Osteoblast (primary cell): ENCODE measurements around the gene GPI. TPM values are rescaled to one million over a fixed set of nuclear protein-coding genes. Genes with fewer than 3 reads are reported as not detected.
A peak's percentile ranks its signal among the peaks of the same experiment; 100 is the strongest.

Source experiments
- DNase-seq: peaks from one replicate; pipeline ENCODE4 v3.0.0; 2011; ENCODE audit warnings: low spot score, mixed read lengths; ENCODE audit not compliant: insufficient read length; ENCODE audit errors: missing footprints
- H2AFZ ChIP-seq: 2 replicates; pipeline ENCODE4 v1.6.0; 2011; ENCODE audit warnings: mild to moderate bottlenecking, low read length
- H3K27ac ChIP-seq: 2 replicates; pipeline ENCODE4 v1.5.1; 2011; ENCODE audit warnings: mild to moderate bottlenecking, low read depth, low read length, moderate library complexity
- H3K27me3 ChIP-seq: 2 replicates; pipeline ENCODE4 v1.6.0; 2012; ENCODE audit warnings: mild to moderate bottlenecking, control low read depth, inconsistent platforms, low read length, moderate library complexity; ENCODE audit not compliant: insufficient read depth
- H3K36me3 ChIP-seq: 2 replicates; pipeline ENCODE4 v1.5.1; 2011; ENCODE audit warnings: mild to moderate bottlenecking, low read length, control low read depth, moderate library complexity; ENCODE audit not compliant: insufficient read depth
- H3K4me1 ChIP-seq: 2 replicates; pipeline ENCODE4 v1.5.1; 2011; ENCODE audit warnings: mild to moderate bottlenecking, low read length, control low read depth, moderate library complexity; ENCODE audit not compliant: insufficient read depth
- H3K4me2 ChIP-seq: 2 replicates; pipeline ENCODE4 v1.6.0; 2011; ENCODE audit warnings: mild to moderate bottlenecking, low read length; ENCODE audit not compliant: insufficient read depth
- H3K4me3 ChIP-seq: fragments of 200-600 bp; sonication (generic); 3 replicates; pipeline ENCODE4 v1.5.1; 2012; ENCODE audit warnings: mild to moderate bottlenecking, low read length, inconsistent platforms; ENCODE audit not compliant: insufficient read depth
- H3K79me2 ChIP-seq: 2 replicates; pipeline ENCODE4 v1.6.0; 2012; ENCODE audit warnings: mild to moderate bottlenecking, low read length, control low read depth, inconsistent platforms; ENCODE audit not compliant: insufficient read depth
- H3K9me3 ChIP-seq: 2 replicates; pipeline ENCODE4 v1.5.1; 2011; ENCODE audit warnings: low read depth, low read length, control low read depth
- H4K20me1 ChIP-seq: 2 replicates; pipeline ENCODE4 v1.6.0; 2012; ENCODE audit warnings: mild to moderate bottlenecking, low read length, control low read depth; ENCODE audit not compliant: insufficient read depth
- total RNA-seq: library from RNA; depleted of rRNA; stranded (reverse); fragments of >200 nt; gene quantifications from 2 replicates; pipeline ENCODE4 v1.2.3, GENCODE V29; 2012
- TF ChIP-seq, protein P1 (sequence below): IDR thresholded peaks from 2 replicates; pipeline ENCODE4 v1.5.1; 2011; ENCODE audit warnings: mild to moderate bottlenecking, low read depth, low read length, moderate library complexity; ENCODE audit errors: extremely low read depth

Gene GPI
- total RNA-seq, 1 donor = 133 TPM

DNA sequence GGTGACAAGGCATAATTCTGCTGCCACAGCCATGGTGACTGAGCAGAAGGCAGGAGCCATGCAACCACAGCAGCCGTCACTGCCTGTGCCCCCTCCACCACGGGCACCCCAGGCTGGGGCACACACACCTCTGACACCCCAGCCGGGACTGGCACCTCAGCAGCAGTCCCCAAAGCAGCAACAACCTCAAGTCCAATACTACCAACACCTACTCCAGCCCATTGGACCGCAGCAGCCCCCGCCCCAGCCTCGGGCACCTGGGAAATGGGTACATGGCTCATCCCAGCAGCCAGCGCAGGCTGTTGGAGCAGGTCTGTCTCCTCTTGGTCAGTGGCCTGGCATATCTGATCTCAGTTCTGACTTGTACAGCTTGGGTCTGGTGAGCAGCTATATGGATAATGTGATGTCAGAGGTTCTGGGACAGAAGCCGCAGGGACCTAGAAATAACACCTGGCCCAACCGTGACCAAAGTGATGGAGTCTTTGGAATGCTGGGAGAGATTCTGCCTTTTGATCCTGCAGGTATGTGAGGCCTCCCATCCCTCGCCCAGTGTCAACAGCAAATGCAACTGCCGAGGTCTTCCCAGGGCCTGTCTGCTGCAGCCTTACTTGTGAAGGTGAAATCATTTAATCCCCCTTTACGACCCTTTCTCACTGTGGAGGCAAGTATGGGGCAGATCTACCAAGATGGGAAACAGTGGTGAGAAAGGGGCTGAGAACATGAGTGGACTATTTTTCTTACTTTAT, 22.9 kb upstream of the GPI start:
- no peak overlapping the region for H3K4me3 ChIP-seq
- H3K4me1 ChIP-seq = no peaks in the 10 kb centered on the region
- no peaks in the 10 kb centered on the region for H3K9me3 ChIP-seq
- H2AFZ ChIP-seq = no peak overlapping the region
- H3K4me2 ChIP-seq = no peak overlapping the region
- H3K27ac ChIP-seq = no peak overlapping the region
- H3K79me2 ChIP-seq = peaks cover 1% of the 10 kb centered on the region
- peaks cover 69% of the 10 kb centered on the region for H3K36me3 ChIP-seq
- DNase-seq = peak; percentile 29
- H3K27me3 ChIP-seq = no peaks in the 10 kb centered on the region
- TF ChIP-seq, protein P1, sequence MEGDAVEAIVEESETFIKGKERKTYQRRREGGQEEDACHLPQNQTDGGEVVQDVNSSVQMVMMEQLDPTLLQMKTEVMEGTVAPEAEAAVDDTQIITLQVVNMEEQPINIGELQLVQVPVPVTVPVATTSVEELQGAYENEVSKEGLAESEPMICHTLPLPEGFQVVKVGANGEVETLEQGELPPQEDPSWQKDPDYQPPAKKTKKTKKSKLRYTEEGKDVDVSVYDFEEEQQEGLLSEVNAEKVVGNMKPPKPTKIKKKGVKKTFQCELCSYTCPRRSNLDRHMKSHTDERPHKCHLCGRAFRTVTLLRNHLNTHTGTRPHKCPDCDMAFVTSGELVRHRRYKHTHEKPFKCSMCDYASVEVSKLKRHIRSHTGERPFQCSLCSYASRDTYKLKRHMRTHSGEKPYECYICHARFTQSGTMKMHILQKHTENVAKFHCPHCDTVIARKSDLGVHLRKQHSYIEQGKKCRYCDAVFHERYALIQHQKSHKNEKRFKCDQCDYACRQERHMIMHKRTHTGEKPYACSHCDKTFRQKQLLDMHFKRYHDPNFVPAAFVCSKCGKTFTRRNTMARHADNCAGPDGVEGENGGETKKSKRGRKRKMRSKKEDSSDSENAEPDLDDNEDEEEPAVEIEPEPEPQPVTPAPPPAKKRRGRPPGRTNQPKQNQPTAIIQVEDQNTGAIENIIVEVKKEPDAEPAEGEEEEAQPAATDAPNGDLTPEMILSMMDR = no peak
- H4K20me1 ChIP-seq = peaks cover 5% of the 10 kb centered on the region

- H3K27ac ChIP-seq = no peak overlapping the region
- peaks cover 62% of the 10 kb centered on the region for H3K36me3 ChIP-seq
- TF ChIP-seq, protein P1 = no peak
- H3K79me2 ChIP-seq = no peaks in the 10 kb centered on the region
- no peak for DNase-seq
- H3K9me3 ChIP-seq = no peaks in the 10 kb centered on the region
- H3K4me3 ChIP-seq = no peak overlapping the region
- no peak overlapping the region for H3K4me2 ChIP-seq
- no peak overlapping the region for H2AFZ ChIP-seq
- H3K4me1 ChIP-seq = no peaks in the 10 kb centered on the region
- H4K20me1 ChIP-seq = peaks cover 14% of the 10 kb centered on the region
- no peaks in the 10 kb centered on the region for H3K27me3 ChIP-seq
Observed at GRCh38 chr19:34343751-34344150, 21.2 kb upstream of the GPI start.

DNA sequence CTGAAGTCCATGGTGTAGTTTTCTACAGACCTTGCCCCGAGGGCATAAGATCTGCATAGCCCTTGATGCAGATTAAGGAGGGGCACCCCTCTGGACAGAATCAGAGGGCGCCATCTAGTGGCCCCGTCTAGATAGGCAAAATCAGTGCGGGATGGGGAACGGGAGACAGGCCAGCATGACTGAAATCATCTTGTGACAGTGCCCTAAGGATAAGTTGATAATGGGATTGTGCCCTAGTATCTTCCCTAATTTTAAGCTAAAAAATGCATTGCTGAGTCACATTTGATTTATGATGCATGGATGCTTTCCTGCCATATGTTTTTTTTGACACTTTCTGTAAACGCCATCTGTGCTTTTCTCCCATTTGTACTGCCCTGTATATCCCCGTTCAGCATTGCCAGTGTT, 19.0 kb upstream of the GPI start:
- H2AFZ ChIP-seq = no peak overlapping the region
- TF ChIP-seq, protein P1 = peak; percentile 96
- H3K36me3 ChIP-seq = peaks cover 56% of the 10 kb centered on the region
- H3K27ac ChIP-seq = no peak overlapping the region
- H3K27me3 ChIP-seq = no peaks in the 10 kb centered on the region
- no peaks in the 10 kb centered on the region for H3K4me1 ChIP-seq
- no peak overlapping the region for H3K4me2 ChIP-seq
- H3K79me2 ChIP-seq = no peaks in the 10 kb centered on the region
- no peak overlapping the region for H3K4me3 ChIP-seq
- peak; percentile 96 for DNase-seq
- no peaks in the 10 kb centered on the region for H3K9me3 ChIP-seq
- peaks cover 18% of the 10 kb centered on the region for H4K20me1 ChIP-seq

GRCh38 chr19:34347561-34348165, 17.3 kb upstream of the GPI start:
- H3K36me3 ChIP-seq = peaks cover 46% of the 10 kb centered on the region
- no peaks in the 10 kb centered on the region for H3K9me3 ChIP-seq
- no peak for DNase-seq
- no peaks in the 10 kb centered on the region for H3K27me3 ChIP-seq
- no peaks in the 10 kb centered on the region for H3K4me1 ChIP-seq
- no peak overlapping the region for H3K4me3 ChIP-seq
- H3K4me2 ChIP-seq = no peak overlapping the region
- no peak overlapping the region for H2AFZ ChIP-seq
- H3K79me2 ChIP-seq = no peaks in the 10 kb centered on the region
- H4K20me1 ChIP-seq = peaks cover 18% of the 10 kb centered on the region
- TF ChIP-seq, protein P1 = no peak
- no peak overlapping the region for H3K27ac ChIP-seq
